Measurements from ENCODE around the gene EGFL8.

DNA sequence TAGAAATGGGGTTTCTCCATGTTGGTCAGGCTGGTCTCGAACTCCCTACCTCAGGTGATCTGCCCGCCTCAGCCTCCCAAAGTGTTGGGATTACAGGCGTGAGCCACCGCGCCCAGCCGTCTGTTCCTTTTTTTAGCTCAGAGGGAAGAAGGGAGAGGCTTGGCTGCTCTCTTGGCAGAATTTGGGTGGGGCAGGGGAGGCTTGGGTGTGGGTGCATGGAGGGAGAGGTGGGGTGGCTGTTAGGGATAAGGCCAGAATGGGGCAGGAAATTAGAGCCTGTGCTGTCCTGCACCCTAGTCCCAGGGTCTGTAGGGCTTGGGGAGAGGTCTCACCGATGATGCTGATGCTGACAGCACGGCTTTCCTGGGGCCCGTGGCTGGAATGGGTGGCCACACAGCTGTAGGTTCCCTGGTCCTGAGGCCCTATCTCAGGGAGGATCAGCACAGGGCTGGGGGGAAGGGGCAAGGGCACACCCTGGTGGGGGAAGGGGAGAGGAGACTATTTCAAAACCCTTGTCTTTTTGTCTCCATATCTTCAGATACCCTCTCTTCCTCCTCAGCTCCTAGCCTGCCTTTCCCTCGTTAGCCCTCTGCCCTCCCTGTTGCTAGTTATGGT lies 17.6 kb downstream of the EGFL8 start:
- TF ChIP-seq, protein P1, sequence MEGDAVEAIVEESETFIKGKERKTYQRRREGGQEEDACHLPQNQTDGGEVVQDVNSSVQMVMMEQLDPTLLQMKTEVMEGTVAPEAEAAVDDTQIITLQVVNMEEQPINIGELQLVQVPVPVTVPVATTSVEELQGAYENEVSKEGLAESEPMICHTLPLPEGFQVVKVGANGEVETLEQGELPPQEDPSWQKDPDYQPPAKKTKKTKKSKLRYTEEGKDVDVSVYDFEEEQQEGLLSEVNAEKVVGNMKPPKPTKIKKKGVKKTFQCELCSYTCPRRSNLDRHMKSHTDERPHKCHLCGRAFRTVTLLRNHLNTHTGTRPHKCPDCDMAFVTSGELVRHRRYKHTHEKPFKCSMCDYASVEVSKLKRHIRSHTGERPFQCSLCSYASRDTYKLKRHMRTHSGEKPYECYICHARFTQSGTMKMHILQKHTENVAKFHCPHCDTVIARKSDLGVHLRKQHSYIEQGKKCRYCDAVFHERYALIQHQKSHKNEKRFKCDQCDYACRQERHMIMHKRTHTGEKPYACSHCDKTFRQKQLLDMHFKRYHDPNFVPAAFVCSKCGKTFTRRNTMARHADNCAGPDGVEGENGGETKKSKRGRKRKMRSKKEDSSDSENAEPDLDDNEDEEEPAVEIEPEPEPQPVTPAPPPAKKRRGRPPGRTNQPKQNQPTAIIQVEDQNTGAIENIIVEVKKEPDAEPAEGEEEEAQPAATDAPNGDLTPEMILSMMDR (IDR thresholded peaks at IDR 0.05; ENCODE audit: low read depth, low read length, missing input control) = no peak
- TF ChIP-seq, protein P2, sequence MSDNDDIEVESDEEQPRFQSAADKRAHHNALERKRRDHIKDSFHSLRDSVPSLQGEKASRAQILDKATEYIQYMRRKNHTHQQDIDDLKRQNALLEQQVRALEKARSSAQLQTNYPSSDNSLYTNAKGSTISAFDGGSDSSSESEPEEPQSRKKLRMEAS (IDR thresholded peaks at IDR 0.05) = no peak
- TF ChIP-seq GABPA (IDR thresholded peaks at IDR 0.05 in 1 of 2, conservative IDR thresholded peaks at IDR 0.05 in 1 of 2) (no peak), JUND (IDR thresholded peaks at IDR 0.05) (no peak), RAD21 (IDR thresholded peaks at IDR 0.05) (no peak), YY1 (IDR thresholded peaks at IDR 0.05) (no peak), SP1 (IDR thresholded peaks at IDR 0.05) (no peak), RXRA (IDR thresholded peaks at IDR 0.05) (no peak), EGR1 (IDR thresholded peaks at IDR 0.05; ENCODE audit: low read depth in 2 of 2) (no peak), FOXA1 (IDR thresholded peaks at IDR 0.05) (no peak)
- TF ChIP-seq, protein P3, sequence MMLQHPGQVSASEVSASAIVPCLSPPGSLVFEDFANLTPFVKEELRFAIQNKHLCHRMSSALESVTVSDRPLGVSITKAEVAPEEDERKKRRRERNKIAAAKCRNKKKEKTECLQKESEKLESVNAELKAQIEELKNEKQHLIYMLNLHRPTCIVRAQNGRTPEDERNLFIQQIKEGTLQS (IDR thresholded peaks at IDR 0.05) = no peak
- TF ChIP-seq, protein P4, sequence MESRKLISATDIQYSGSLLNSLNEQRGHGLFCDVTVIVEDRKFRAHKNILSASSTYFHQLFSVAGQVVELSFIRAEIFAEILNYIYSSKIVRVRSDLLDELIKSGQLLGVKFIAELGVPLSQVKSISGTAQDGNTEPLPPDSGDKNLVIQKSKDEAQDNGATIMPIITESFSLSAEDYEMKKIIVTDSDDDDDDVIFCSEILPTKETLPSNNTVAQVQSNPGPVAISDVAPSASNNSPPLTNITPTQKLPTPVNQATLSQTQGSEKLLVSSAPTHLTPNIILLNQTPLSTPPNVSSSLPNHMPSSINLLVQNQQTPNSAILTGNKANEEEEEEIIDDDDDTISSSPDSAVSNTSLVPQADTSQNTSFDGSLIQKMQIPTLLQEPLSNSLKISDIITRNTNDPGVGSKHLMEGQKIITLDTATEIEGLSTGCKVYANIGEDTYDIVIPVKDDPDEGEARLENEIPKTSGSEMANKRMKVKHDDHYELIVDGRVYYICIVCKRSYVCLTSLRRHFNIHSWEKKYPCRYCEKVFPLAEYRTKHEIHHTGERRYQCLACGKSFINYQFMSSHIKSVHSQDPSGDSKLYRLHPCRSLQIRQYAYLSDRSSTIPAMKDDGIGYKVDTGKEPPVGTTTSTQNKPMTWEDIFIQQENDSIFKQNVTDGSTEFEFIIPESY (IDR thresholded peaks at IDR 0.05) = no peak
- TF ChIP-seq, protein P5, sequence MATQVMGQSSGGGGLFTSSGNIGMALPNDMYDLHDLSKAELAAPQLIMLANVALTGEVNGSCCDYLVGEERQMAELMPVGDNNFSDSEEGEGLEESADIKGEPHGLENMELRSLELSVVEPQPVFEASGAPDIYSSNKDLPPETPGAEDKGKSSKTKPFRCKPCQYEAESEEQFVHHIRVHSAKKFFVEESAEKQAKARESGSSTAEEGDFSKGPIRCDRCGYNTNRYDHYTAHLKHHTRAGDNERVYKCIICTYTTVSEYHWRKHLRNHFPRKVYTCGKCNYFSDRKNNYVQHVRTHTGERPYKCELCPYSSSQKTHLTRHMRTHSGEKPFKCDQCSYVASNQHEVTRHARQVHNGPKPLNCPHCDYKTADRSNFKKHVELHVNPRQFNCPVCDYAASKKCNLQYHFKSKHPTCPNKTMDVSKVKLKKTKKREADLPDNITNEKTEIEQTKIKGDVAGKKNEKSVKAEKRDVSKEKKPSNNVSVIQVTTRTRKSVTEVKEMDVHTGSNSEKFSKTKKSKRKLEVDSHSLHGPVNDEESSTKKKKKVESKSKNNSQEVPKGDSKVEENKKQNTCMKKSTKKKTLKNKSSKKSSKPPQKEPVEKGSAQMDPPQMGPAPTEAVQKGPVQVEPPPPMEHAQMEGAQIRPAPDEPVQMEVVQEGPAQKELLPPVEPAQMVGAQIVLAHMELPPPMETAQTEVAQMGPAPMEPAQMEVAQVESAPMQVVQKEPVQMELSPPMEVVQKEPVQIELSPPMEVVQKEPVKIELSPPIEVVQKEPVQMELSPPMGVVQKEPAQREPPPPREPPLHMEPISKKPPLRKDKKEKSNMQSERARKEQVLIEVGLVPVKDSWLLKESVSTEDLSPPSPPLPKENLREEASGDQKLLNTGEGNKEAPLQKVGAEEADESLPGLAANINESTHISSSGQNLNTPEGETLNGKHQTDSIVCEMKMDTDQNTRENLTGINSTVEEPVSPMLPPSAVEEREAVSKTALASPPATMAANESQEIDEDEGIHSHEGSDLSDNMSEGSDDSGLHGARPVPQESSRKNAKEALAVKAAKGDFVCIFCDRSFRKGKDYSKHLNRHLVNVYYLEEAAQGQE (IDR thresholded peaks at IDR 0.05) = no peak
